ENCODE data around the gene PLEKHJ1.

PLEKHJ1 gene

GRCh38 chr19:2269244-2270156 is 33.4 kb upstream of the PLEKHJ1 start:
- peak; percentile 92 to 95 for DNase-seq

GRCh38 chr19:2268861-2269243 is 32.7 kb upstream of the PLEKHJ1 start:
- no peak for DNase-seq

DNA sequence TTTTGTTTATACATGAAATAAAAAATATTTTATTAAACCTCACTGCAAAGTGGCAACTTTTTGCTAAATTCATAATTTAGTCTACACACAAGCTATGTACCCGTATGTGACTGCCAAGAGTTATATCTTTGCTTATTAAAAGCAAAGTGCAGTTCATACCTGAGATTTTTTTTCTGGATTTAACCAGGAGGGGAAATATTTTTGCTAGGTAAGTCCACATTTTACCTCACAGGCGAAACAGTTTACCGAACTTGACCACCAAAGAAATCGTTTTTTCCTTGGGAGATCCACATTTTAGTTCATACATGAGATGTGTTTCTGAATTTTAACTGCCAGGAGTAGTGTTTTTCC is 32.3 kb upstream of the PLEKHJ1 start:
- no peak for DNase-seq

GRCh38 chr19:2266183-2266993 is 30.3 kb upstream of the PLEKHJ1 start:
- DNase-seq, result no peak

DNA sequence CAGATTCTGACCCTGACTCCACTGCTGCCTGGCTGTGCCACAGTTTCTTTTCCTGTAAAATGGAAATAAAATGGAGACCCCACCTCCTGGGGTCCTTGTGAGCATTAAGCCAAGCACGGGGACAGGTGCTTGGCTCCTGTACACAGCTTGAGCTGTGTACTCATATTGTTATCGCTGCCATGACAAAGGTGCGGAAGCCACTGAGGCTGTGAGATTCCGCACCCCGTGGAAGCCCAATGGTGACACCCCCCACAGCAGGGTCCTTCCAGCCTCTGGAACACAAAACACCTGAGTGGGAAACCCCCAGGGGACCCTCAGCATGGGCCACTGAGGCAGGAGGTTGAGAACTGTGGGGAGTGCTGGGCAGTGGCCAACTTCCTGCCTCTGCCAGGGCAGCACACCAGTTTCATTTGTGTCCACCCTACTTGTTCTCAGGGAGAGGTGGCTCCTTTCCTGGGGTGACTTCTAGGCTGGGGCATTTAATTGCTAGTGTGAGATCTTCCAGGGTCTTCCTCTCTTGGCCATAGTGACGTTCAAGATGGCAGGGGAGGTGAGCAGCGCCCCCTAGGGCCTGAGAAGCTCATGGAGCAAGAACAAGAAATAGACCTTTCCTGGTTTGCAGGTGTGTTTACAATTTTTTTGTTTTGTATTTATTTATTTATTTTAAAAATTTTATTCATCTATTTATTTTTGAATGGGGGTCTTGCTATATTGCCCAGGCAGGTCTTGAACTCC is 25.5 kb upstream of the PLEKHJ1 start:
- no peak for DNase-seq

- no peak for DNase-seq
Measured at GRCh38 chr19:2260341-2260805, 24.2 kb upstream of the PLEKHJ1 start.

DNA sequence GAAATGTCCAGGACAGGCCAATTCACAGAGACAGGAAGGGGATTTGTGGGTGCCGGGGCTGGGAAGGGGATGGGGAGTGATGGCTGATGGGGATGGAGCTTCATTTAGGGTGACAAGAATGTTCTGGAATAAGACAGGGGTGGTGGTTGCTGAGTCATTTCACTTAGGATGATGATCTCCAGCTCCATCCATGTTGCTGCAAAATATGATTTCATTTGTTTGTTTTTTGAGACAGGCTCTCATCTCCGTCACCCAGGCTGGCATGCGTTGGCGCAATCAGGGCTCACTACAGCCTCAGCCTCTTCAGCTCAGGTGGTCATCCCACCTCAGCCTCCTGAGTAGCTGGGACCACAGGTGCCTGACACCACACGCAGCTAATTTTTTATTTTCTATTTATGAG is 23.2 kb upstream of the PLEKHJ1 start:
- DNase-seq, result no peak

- DNase-seq, result no peak
Measured at GRCh38 chr19:2255982-2256685, 20.0 kb upstream of the PLEKHJ1 start, which contains the start of gene JSRP1. JSRP1 (minus strand) TSS chr19:2256417; CDS start chr19:2255314, 1,103 bp downstream.

DNA sequence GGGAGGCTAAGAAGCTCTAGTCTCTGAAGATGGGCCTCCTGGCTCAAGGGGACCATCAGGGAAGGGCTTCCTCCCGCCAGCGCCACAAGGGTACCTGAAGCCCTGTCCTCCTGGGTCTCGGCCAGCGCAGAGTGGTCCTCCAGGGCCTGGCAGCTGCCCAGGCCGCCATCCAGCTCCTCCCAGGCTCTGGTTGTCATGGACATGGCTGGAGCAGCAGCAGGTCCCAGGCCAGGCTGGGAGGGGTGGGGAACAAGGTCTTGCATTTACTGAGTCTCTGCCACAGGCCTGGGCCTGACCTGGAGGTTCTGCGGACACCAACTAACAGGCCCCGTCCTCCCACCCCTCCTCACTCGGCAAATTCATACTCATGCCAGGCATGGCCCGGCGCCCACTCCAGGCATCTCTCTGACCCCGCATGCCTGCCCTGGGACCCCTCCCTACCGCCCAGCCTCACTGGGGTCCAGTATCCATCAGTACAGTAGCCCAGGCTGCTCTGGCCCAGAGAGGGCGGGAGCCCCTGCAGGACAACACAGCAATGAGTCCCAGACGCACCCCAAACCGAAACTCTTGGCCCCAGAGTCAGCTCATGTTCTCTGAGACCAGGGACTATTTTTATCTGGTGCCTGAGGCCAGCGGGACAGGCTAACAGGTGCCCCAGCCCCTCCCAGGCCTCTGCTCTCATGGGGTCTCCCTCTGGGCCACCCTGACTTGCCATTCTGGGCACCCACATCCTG is 19.1 kb upstream of the PLEKHJ1 start:
- DNase-seq, result no peak

GRCh38 chr19:2254064-2254872 is 18.1 kb upstream of the PLEKHJ1 start:
- DNase-seq, result no peak

DNA sequence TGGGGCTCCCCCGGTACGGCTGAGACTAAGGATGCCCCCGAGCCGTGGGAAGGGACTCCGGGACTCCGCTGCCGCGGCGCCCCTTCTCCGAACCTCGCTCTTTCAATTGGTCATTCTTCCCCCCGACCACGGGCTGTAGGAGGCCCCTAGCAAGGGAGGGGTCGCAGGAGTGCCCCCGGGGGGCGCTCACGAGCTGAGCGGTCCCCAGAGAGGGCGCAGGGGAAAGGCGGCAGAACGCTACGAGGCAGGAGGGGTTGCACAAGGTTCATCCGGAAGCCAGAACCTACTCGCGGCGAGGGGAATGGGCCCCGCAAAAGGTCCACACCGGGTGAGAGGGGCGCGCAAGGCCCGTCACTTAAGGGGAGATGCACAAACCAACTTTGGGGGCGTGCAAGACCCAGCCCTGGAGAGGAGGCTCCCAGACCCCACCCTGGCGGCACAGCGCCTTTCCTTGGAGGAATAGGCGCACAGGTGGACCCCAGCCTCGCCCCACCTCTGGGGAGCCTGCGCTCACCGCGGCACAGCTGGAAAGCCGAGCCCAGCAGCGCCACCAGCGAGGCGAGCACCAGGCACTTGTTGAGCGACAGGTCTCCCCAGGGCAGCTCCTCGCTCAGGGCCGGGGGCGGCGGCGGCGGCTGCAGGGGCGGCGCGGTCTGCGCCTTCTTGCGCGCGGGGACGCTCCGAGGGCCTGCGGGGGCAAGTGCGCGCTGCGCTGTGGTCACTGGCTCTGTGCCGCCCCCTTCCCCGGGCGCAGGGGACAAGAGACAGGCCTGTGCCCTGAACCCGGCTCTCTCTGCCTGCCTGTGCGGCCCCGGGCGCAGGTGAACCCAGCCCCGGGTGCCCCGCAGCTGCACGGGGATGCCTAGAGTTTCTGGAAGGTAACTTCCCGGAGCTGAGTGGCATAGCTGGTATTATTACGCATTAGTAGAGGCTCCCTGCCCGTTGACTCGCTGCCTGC is 17.3 kb upstream of the PLEKHJ1 start:
- DNase-seq, result no peak

- no peak for DNase-seq
Measured at GRCh38 chr19:2252797-2253105, 16.6 kb upstream of the PLEKHJ1 start.

DNA sequence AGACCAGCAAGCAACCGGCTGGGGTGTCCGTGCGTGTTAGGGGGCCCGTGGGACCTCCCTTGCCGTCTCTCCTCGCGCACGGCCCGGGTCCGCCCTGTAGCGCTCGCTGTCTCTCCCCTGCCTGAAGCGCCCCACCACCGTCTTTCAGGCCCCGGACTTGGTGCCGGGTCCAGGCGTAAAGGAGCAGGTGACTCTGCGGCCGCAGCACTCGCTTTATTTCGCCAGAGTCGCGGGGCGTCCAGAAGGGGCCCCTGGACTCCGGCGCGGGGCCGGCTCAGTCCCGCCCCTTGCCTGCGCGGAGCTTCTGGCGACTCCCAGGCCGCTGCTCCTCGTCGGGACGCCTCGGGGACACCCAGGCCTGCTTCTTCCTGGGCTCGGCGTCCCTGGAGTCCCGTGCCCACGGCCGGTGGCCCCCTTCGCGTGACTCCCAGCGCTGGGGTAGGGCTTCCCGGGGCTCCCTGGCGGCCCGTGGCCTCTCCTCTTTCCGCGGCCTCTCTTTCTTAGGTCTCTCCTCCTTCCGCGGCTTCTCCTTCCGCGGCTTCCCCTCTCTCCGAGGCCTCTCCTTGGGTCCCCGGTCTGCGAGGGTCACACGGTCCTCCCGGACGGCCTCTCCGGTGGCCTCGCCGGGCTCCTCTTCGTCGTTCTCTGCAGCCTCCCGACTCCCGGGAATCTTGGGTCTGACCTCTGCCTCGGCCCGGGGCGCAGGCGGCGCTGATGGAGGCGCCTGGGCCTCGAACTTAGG is 16.1 kb upstream of the PLEKHJ1 start:
- DNase-seq, result no peak

DNA sequence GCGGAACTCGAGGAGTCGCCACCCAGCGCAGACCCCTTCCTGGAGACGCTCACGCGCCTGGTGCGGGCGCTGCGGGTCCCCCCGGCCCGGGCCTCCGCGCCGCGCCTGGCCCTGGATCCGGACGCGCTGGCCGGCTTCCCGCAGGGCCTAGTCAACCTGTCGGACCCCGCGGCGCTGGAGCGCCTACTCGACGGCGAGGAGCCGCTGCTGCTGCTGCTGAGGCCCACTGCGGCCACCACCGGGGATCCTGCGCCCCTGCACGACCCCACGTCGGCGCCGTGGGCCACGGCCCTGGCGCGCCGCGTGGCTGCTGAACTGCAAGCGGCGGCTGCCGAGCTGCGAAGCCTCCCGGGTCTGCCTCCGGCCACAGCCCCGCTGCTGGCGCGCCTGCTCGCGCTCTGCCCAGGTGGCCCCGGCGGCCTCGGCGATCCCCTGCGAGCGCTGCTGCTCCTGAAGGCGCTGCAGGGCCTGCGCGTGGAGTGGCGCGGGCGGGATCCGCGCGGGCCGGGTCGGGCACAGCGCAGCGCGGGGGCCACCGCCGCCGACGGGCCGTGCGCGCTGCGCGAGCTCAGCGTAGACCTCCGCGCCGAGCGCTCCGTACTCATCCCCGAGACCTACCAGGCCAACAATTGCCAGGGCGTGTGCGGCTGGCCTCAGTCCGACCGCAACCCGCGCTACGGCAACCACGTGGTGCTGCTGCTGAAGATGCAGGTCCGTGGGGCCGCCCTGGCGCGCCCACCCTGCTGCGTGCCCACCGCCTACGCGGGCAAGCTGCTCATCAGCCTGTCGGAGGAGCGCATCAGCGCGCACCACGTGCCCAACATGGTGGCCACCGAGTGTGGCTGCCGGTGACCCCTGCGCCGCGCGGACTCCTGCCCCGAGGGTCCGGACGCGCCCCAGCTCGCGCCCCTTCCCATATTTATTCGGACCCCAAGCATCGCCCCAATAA is 15.3 kb upstream of the PLEKHJ1 start:
- DNase-seq, result no peak

- DNase-seq, result no peak
Measured at GRCh38 chr19:2250766-2251105, 14.6 kb upstream of the PLEKHJ1 start.

- DNase-seq, result no peak
Measured at GRCh38 chr19:2249880-2250765, 14.0 kb upstream of the PLEKHJ1 start.
